ENCODE measurements around the gene TEX29.

DNA sequence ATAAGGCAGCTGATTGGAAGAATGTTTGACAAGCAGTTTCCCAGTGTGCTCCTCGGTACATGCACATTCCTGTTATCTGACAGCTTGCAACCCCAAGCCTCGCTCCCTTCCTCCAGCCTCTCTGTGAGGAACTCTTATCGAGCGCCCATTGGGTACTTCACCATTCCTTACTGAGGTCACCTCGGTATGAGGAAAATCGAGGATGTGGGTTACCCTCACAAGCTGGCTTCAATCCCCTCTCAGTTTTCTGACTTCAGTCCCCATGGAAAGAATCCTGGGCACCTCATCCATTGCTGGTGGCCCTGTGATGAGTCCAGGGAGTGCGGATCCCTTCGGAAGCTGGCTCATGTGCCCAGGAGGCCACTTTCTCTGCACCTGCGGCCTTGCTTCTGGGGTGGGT lies 17.3 kb downstream of the TEX29 start:
- TF ChIP-seq, protein P1, sequence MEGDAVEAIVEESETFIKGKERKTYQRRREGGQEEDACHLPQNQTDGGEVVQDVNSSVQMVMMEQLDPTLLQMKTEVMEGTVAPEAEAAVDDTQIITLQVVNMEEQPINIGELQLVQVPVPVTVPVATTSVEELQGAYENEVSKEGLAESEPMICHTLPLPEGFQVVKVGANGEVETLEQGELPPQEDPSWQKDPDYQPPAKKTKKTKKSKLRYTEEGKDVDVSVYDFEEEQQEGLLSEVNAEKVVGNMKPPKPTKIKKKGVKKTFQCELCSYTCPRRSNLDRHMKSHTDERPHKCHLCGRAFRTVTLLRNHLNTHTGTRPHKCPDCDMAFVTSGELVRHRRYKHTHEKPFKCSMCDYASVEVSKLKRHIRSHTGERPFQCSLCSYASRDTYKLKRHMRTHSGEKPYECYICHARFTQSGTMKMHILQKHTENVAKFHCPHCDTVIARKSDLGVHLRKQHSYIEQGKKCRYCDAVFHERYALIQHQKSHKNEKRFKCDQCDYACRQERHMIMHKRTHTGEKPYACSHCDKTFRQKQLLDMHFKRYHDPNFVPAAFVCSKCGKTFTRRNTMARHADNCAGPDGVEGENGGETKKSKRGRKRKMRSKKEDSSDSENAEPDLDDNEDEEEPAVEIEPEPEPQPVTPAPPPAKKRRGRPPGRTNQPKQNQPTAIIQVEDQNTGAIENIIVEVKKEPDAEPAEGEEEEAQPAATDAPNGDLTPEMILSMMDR (IDR thresholded peaks at IDR 0.05), result no peak
- no peak for TF ChIP-seq POLR2A (IDR thresholded peaks at IDR 0.05)
